ENCODE measurements around the gene MFSD6.

Gene MFSD6

DNA sequence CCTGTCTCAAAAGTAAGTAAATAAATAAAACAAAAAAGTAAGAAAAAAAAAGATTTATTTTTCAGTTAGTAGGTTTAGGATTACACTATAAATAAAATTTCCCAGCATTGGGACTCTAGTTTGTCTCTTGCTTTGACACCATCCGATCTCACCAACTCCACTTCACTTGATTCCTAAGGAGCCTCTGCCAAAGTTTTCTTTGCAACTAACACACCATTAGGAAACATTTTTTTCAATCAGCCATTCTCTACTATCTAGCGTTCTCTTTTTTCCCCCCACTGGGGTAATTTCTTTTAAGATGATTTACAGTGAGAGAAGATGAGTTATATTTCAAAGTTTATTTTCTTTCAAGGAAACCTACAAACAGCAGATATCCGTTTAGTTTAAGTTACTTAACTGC is 136.9 kb downstream of the MFSD6 start:
- TF ChIP-seq EGR1 (IDR thresholded peaks at IDR 0.05): no peak
- no peak for TF ChIP-seq CREB1 (IDR thresholded peaks at IDR 0.05; ENCODE audit: low read depth)
- no peak for TF ChIP-seq YY1 (IDR thresholded peaks at IDR 0.05; ENCODE audit: low read depth)
- no peak for TF ChIP-seq TCF12 (IDR thresholded peaks at IDR 0.05; ENCODE audit: low read depth)
- no peak for TF ChIP-seq ZBTB7A (IDR thresholded peaks at IDR 0.05; ENCODE audit: low read depth)
- no peak for TF ChIP-seq FOXM1 (IDR thresholded peaks at IDR 0.05; ENCODE audit: borderline replicate concordance, low read depth)
- TF ChIP-seq MAX (IDR thresholded peaks at IDR 0.05): no peak
- TF ChIP-seq RAD21 (IDR thresholded peaks at IDR 0.05; ENCODE audit: low read depth): no peak
- no peak for TF ChIP-seq EP300 (IDR thresholded peaks at IDR 0.05; ENCODE audit: borderline replicate concordance)
- no peak for TF ChIP-seq TAF1 (IDR thresholded peaks at IDR 0.05; ENCODE audit: low read depth)
- TF ChIP-seq CEBPB (IDR thresholded peaks at IDR 0.05): no peak
- no peak for TF ChIP-seq USF1 (IDR thresholded peaks at IDR 0.05)

DNA sequence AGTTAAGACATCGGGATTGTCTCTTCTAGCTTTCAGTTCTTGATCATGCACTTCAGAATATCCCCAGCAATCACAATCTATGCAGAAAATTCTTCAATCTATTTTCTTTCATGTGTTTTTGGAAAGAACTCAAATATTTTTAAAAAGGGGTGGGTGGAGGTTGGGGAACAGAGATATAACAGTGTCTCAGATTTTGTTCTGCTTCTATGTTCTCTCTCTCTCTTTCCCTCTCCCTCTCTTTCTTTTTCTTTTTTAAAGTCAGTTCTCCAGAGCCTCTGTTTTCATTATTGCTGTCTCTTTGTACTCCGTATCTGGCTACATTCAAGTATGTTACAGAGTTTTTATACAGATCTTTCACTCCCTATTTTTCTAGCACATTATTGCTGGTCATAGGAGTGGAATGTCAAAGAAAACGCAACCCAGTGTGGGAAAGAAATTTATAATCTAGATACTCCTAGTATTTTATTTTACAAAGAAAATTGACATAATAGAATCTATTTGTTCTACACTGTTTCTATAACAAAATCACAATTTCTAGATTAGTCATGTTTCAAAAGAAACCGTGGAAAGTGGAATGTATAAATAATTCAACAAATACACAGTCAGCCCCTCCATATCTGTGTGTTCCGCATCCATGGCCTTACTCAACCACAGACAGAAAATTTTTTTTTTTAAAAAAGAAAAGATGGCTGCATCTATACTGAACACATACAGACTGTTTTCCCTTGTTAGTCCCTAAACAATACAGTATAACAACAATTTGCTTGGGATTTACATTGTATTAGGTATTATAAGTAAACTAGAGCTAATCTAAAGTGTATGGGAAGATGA is 137.6 kb downstream of the MFSD6 start:
- TF ChIP-seq, protein P1, sequence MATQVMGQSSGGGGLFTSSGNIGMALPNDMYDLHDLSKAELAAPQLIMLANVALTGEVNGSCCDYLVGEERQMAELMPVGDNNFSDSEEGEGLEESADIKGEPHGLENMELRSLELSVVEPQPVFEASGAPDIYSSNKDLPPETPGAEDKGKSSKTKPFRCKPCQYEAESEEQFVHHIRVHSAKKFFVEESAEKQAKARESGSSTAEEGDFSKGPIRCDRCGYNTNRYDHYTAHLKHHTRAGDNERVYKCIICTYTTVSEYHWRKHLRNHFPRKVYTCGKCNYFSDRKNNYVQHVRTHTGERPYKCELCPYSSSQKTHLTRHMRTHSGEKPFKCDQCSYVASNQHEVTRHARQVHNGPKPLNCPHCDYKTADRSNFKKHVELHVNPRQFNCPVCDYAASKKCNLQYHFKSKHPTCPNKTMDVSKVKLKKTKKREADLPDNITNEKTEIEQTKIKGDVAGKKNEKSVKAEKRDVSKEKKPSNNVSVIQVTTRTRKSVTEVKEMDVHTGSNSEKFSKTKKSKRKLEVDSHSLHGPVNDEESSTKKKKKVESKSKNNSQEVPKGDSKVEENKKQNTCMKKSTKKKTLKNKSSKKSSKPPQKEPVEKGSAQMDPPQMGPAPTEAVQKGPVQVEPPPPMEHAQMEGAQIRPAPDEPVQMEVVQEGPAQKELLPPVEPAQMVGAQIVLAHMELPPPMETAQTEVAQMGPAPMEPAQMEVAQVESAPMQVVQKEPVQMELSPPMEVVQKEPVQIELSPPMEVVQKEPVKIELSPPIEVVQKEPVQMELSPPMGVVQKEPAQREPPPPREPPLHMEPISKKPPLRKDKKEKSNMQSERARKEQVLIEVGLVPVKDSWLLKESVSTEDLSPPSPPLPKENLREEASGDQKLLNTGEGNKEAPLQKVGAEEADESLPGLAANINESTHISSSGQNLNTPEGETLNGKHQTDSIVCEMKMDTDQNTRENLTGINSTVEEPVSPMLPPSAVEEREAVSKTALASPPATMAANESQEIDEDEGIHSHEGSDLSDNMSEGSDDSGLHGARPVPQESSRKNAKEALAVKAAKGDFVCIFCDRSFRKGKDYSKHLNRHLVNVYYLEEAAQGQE (IDR thresholded peaks at IDR 0.05; ENCODE audit: low read depth): no peak
- TF ChIP-seq YY1 (IDR thresholded peaks at IDR 0.05; ENCODE audit: low read depth): no peak
- TF ChIP-seq ZBTB7A (IDR thresholded peaks at IDR 0.05; ENCODE audit: low read depth): no peak
- no peak for TF ChIP-seq MAX (IDR thresholded peaks at IDR 0.05)
- no peak for TF ChIP-seq TCF12 (IDR thresholded peaks at IDR 0.05; ENCODE audit: low read depth)
- TF ChIP-seq NFIC (IDR thresholded peaks at IDR 0.05): no peak
- TF ChIP-seq FOXM1 (IDR thresholded peaks at IDR 0.05; ENCODE audit: borderline replicate concordance, low read depth): no peak
- no peak for TF ChIP-seq CREB1 (IDR thresholded peaks at IDR 0.05; ENCODE audit: low read depth)
- no peak for TF ChIP-seq CEBPB (IDR thresholded peaks at IDR 0.05)
- no peak for TF ChIP-seq USF1 (IDR thresholded peaks at IDR 0.05)

DNA sequence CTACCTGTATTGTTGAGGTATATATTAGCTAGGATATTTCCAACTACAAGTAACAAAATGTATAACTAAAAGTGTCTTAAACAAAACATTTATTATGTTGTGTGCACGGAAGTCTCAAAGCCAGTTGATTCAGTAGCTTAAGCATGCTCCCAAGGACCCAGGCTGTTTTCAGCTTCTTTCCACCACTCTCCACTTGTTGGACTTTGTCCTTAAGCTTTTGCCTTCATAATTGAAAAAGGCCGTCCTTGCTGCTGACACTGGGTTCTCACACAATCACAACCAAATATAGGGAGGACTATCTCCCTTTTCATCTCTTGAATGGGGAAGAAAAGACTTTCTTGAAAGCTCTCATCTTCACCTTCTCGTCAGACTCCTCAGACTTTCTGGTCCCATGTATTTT is 138.6 kb downstream of the MFSD6 start:
- TF ChIP-seq CEBPB (IDR thresholded peaks at IDR 0.05): no peak
- no peak for TF ChIP-seq EGR1 (IDR thresholded peaks at IDR 0.05)
- TF ChIP-seq EP300 (IDR thresholded peaks at IDR 0.05; ENCODE audit: borderline replicate concordance): no peak
- TF ChIP-seq TCF12 (IDR thresholded peaks at IDR 0.05; ENCODE audit: low read depth): no peak
- no peak for TF ChIP-seq CREB1 (IDR thresholded peaks at IDR 0.05; ENCODE audit: low read depth)
- no peak for TF ChIP-seq NFIC (IDR thresholded peaks at IDR 0.05)
- no peak for TF ChIP-seq TEAD4 (IDR thresholded peaks at IDR 0.05)
- no peak for TF ChIP-seq TAF1 (IDR thresholded peaks at IDR 0.05; ENCODE audit: low read depth)
- no peak for TF ChIP-seq USF1 (IDR thresholded peaks at IDR 0.05)
- TF ChIP-seq ZBTB7A (IDR thresholded peaks at IDR 0.05; ENCODE audit: low read depth): no peak
- TF ChIP-seq FOXM1 (IDR thresholded peaks at IDR 0.05; ENCODE audit: borderline replicate concordance, low read depth): no peak
- no peak for TF ChIP-seq RAD21 (IDR thresholded peaks at IDR 0.05; ENCODE audit: low read depth)
- TF ChIP-seq MAX (IDR thresholded peaks at IDR 0.05): no peak
- no peak for TF ChIP-seq YY1 (IDR thresholded peaks at IDR 0.05; ENCODE audit: low read depth)
- TF ChIP-seq, protein P1 (IDR thresholded peaks at IDR 0.05; ENCODE audit: low read depth): no peak

DNA sequence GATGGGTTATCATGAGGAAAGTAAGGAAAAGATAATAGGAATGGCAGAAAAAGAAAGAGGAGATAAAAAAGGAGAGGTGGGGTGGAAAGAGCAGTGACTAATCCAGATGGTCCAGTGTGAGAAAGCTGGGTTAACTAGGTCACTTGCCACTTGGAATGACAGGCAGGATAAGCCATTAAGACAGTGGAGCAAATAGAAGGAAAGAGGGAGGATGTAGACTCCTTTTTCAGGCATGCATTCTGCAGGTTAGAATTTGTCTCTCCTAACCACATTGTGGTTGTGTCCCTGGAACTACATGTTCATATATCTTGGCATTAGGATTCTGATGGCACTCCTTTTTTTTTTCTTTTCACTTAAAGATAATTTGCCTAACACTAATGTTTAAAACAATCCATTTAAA is 139.7 kb downstream of the MFSD6 start:
- TF ChIP-seq MAX (IDR thresholded peaks at IDR 0.05) (no peak), FOXM1 (IDR thresholded peaks at IDR 0.05; ENCODE audit: borderline replicate concordance, low read depth) (no peak), NFIC (IDR thresholded peaks at IDR 0.05) (no peak), RAD21 (IDR thresholded peaks at IDR 0.05; ENCODE audit: low read depth) (no peak), ZBTB7A (IDR thresholded peaks at IDR 0.05; ENCODE audit: low read depth) (no peak)

DNA sequence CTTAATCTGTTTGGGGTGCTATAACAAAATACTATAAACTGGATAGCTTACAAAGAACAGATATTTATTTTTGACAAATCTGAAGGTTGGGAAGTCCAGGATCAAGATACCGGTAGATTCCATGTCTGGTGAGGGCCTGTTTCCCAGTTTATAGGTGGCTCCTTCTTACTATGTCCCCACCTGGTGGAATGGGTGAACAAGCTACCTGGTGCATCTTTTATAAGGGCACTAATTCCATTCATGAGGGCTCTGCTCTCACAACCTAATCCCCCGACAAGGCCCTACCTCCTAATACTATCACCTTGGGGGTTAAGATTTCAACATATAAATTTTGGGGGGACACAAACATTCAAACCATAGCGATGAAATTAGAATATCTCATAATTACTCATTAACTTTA is 142.0 kb downstream of the MFSD6 start:
- TF ChIP-seq CEBPB (IDR thresholded peaks at IDR 0.05) (no peak), USF1 (IDR thresholded peaks at IDR 0.05) (no peak), NFIC (IDR thresholded peaks at IDR 0.05) (no peak), RAD21 (IDR thresholded peaks at IDR 0.05; ENCODE audit: low read depth) (no peak), YY1 (IDR thresholded peaks at IDR 0.05; ENCODE audit: low read depth) (no peak), ZBTB7A (IDR thresholded peaks at IDR 0.05; ENCODE audit: low read depth) (no peak), TAF1 (IDR thresholded peaks at IDR 0.05; ENCODE audit: low read depth) (no peak), FOXM1 (IDR thresholded peaks at IDR 0.05; ENCODE audit: borderline replicate concordance, low read depth) (no peak), MAX (IDR thresholded peaks at IDR 0.05) (no peak), EP300 (IDR thresholded peaks at IDR 0.05; ENCODE audit: borderline replicate concordance) (no peak), TCF12 (IDR thresholded peaks at IDR 0.05; ENCODE audit: low read depth) (no peak), TEAD4 (IDR thresholded peaks at IDR 0.05) (no peak), EGR1 (IDR thresholded peaks at IDR 0.05) (no peak), CREB1 (IDR thresholded peaks at IDR 0.05; ENCODE audit: low read depth) (no peak)
- TF ChIP-seq, protein P1 (IDR thresholded peaks at IDR 0.05; ENCODE audit: low read depth): no peak

All from Ishikawa (cell line).